Skeletal muscle satellite cell (primary cell): ENCODE measurements around the gene TCHP.
A peak's percentile ranks its signal among the peaks of the same experiment; 100 is the strongest.
"Not testable (repeated sequence)": the region's sequence is repeated elsewhere in the genome, so short reads cannot be mapped to it uniquely, and the experiment has no call there.

Experiments used
- H3K27me3 ChIP-seq: 2 replicates; pipeline ENCODE4 v1.7.0; 2013; ENCODE audit warnings: low read length; ENCODE audit not compliant: control insufficient read depth, insufficient read depth
- H3K36me3 ChIP-seq: 2 replicates; pipeline ENCODE4 v1.7.0; 2013; ENCODE audit warnings: mild to moderate bottlenecking, control low read depth, low read length; ENCODE audit not compliant: insufficient read depth
- H3K4me1 ChIP-seq: 2 replicates; pipeline ENCODE4 v1.7.0; 2013; ENCODE audit warnings: low read length; ENCODE audit not compliant: control insufficient read depth, insufficient read depth
- H3K4me2 ChIP-seq: 2 replicates; pipeline ENCODE4 v1.7.0; 2013; ENCODE audit warnings: mild to moderate bottlenecking, low read length
- H3K4me3 ChIP-seq: 2 replicates; pipeline ENCODE4 v1.7.0; 2013; ENCODE audit warnings: low read length
- H3K9ac ChIP-seq: 2 replicates; pipeline ENCODE4 v1.7.0; 2013; ENCODE audit warnings: mild to moderate bottlenecking, low read depth, low read length, moderate library complexity
- H3K9me3 ChIP-seq: replicated peaks from 2 replicates; pipeline ENCODE4 v1.7.0; 2013; ENCODE audit warnings: mild to moderate bottlenecking, control low read depth, low read length

TCHP gene

DNA sequence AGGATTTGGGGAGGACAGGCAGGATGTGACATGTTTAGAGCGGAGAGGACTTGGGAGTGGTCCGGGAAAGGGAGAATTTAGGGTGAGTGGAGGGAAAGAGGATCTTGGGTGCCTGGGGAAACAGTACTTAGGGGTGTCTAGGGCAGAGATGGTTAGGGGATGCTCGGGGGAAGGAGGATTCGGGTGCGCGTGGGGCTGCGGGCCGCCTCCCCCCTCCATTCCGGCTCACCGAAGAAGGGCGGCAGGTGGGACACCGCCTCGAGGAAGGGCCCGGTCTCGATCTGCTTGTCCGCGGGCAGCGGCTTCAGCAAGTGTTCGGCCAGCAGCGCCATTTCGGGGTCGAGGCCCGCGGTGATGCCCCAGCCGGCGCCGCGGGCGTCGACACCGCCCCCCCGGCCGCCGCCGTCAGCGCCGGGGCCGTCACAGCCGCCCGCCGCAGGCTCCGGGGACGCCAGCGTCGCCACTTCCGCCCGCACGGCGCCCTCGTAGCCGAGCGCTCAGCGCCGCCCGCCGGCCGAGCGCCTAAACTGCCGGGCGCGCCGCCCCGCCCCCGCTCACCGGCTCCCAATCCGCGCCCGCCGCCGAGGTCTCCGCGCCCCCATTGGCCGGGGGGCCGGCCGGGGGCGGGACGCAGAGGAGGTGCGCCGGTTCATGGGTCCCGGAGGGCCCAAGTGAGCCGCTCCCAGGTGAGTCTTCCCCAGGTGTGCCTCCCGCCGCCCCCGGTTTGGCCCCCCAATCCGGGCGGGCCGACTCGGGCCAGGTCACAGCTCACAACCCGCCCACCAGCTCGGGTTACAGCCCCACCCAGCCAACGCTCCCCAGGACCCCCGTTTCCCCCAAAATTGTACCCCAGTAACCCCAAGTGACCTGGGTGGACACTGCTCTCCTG, 19.8 kb upstream of the TCHP start, which contains the start of gene GLTP:
Gene GLTP (minus strand): TSS at position 499 of the 889 bp plus-strand sequence. CDS start 167 bp downstream, at position 332.
- Histone ChIP-seq H3K9ac (peak within 1 kb of the TSS; percentile 91), H3K9me3 (no peaks in the 10 kb centered on the region), H3K4me1 (peaks cover 26% of the 10 kb centered on the region), H3K36me3 (no peaks in the 10 kb centered on the region), H3K4me2 (peak within 1 kb of the TSS; percentile 82), H3K4me3 (peak within 1 kb of the TSS; percentile 72), H3K27me3 (no peaks in the 10 kb centered on the region)

DNA sequence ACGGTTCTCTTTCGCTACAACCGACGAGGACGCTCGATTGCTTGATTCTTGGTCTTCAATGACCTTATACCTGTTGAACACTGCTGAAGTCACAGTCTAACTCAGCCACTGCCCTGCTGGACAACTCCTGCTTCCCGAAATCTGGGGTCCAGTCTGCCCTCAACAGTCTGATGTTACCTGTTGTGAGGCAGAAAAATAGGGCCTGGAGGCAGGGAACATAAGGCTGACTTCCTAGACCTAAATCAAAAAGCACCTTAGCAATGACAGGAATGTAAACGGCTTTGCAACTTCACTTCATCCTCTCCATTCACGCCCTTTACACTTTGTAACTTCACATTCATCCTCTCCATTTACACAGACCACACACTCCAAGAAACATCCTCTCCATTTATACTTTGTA, 19.1 kb upstream of the TCHP start:
- H3K4me2 ChIP-seq = peak overlapping the region; percentile 73
- no peaks in the 10 kb centered on the region for H3K36me3 ChIP-seq
- no peaks in the 10 kb centered on the region for H3K27me3 ChIP-seq
- H3K9me3 ChIP-seq = no peaks in the 10 kb centered on the region
- peaks cover 26% of the 10 kb centered on the region for H3K4me1 ChIP-seq
- peak overlapping the region; percentile 91 for H3K9ac ChIP-seq
- H3K4me3 ChIP-seq = peak overlapping the region; percentile 72

DNA sequence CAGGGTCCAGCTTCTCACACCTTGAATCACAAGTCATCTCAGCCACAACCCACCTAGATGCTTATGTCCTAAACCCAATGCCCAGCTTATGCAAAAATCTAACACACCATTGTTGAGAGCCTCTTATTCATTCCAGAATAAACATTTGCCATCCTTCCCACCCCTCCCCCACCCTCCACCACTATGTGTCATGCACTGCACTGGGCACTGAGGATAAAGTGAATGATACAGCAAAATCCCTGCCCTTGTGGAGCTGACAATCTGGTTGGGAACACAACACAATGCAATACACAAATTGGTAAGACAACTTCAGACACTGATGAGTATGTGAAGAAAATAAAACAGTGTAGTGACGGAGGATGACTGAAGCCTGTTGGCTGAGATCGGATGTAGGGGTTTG, 18.3 kb upstream of the TCHP start:
- Histone ChIP-seq H3K9me3 (no peaks in the 10 kb centered on the region), H3K9ac (no peak overlapping the region), H3K4me3 (no peak overlapping the region), H3K4me1 (peaks cover 26% of the 10 kb centered on the region), H3K4me2 (no peak overlapping the region), H3K27me3 (no peaks in the 10 kb centered on the region), H3K36me3 (no peaks in the 10 kb centered on the region)

- H3K4me1 ChIP-seq = peaks cover 29% of the 10 kb centered on the region
- H3K4me2 ChIP-seq = no peak overlapping the region
- no peaks in the 10 kb centered on the region for H3K9me3 ChIP-seq
- H3K9ac ChIP-seq = no peak overlapping the region
- no peak overlapping the region for H3K4me3 ChIP-seq
- H3K36me3 ChIP-seq = no peaks in the 10 kb centered on the region
- H3K27me3 ChIP-seq = no peaks in the 10 kb centered on the region
Measured at GRCh38 chr12:109883461-109883860, 16.6 kb upstream of the TCHP start.

- no peak overlapping the region for H3K4me3 ChIP-seq
- no peaks in the 10 kb centered on the region for H3K27me3 ChIP-seq
- no peak overlapping the region for H3K9ac ChIP-seq
- no peaks in the 10 kb centered on the region for H3K36me3 ChIP-seq
- no peaks in the 10 kb centered on the region for H3K9me3 ChIP-seq
- no peak overlapping the region for H3K4me2 ChIP-seq
- peaks cover 38% of the 10 kb centered on the region for H3K4me1 ChIP-seq
Measured at GRCh38 chr12:109885616-109886015, 14.5 kb upstream of the TCHP start.

DNA sequence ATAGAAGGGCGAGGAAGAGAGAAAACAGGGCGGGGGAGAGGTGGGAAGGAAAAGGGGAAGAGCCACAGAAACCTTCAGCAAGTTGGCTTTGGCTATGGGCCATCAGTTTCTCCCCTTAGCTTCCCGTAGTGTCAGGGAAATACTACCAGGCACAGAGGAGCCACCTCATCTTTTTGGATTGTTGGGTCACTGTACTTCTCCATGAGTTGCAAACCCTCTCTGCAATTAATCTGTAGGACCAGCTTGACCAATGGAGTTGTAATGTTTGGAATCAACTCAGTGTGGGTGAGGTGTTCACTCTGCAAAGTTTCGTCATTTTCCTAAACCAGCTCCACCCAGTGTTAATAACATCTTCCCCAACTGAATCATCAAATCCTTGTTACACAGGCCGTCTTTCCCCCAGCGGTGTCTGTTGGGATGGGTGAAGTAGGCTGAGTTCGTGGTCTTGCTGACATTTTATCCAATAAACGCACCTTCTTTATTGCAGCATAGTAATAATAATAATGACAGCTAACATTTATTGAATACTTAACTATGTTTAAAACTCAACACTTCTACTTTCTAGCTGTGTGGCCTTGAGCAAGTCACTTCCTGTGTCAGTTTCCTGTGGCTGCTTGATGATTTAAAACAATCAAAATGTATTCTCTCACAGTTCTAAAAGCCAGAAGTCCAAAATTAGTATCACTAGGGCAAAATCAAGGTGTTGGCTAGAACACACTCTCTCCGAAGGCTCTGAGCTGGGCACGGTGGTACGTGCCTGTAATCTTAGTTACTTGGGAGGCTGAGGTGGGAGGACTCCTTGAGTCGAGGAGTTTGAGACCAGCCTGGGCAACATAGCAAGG, 11.7 kb upstream of the TCHP start:
- Histone ChIP-seq H3K27me3 (no peaks in the 10 kb centered on the region), H3K4me2 (peak overlapping the region; percentile 63), H3K4me3 (peak overlapping the region; percentile 23), H3K36me3 (no peaks in the 10 kb centered on the region), H3K9me3 (no peaks in the 10 kb centered on the region), H3K9ac (peak overlapping the region; percentile 72), H3K4me1 (peaks cover 28% of the 10 kb centered on the region)

GRCh38 chr12:109890620-109891170, 9.4 kb upstream of the TCHP start:
- H3K9ac ChIP-seq = no peak overlapping the region
- peaks cover 28% of the 10 kb centered on the region for H3K4me1 ChIP-seq
- H3K9me3 ChIP-seq = no peaks in the 10 kb centered on the region
- H3K4me2 ChIP-seq = no peak overlapping the region
- no peaks in the 10 kb centered on the region for H3K27me3 ChIP-seq
- H3K36me3 ChIP-seq = no peaks in the 10 kb centered on the region
- H3K4me3 ChIP-seq = no peak overlapping the region

DNA sequence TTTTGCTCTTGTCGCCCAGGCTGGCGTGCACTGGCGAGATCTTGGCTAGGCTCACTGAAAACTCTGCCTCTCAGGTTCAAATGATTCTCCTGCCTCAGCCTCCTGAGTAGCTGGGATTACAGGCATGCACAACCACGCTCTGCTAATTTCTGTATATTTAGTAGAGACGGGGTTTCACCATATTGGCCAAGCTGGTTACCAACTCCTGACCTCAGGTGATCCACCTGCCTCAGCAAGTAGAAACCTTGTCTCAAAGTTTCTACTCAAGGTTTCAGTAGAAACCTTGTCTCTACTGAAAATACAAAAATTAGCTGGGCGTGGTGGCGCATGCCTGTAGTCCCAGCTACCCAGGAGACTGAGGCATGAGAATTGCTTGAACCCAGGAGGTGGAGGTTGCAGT, 8.3 kb upstream of the TCHP start:
- H3K9me3 ChIP-seq, H3K27me3 ChIP-seq, H3K9ac ChIP-seq, H3K4me2 ChIP-seq, H3K36me3 ChIP-seq, H3K4me3 ChIP-seq: not testable (repeated sequence)
- H3K4me1 ChIP-seq = peaks cover 28% of the 10 kb centered on the region

GRCh38 chr12:109892165-109892715, 7.8 kb upstream of the TCHP start:
- Histone ChIP-seq H3K4me1 (peaks cover 28% of the 10 kb centered on the region), H3K9ac (no peak overlapping the region), H3K4me3 (no peak overlapping the region), H3K27me3 (no peaks in the 10 kb centered on the region), H3K36me3 (no peaks in the 10 kb centered on the region), H3K4me2 (no peak overlapping the region), H3K9me3 (no peaks in the 10 kb centered on the region)

DNA sequence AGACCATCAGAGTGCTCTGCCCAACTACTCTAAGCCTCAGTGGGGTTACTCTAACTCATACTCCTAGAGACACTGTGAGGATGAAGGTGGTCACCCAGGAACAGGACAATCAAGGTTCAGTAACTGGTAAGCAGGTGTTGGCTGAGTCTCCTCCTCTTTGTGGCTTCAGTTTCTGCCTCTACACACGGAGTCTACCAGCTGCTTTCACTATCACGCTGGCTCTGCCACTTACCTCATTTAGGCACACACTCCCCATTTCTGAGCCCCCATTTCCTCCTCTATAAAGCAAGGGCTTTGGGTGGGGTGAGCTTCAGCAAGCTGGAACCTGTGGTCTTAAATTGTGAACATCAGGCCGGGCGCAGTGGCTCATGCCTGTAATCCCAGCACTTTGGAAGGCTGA, 7.3 kb upstream of the TCHP start:
- Histone ChIP-seq H3K4me2 (no peak overlapping the region), H3K9me3 (no peaks in the 10 kb centered on the region), H3K27me3 (no peaks in the 10 kb centered on the region), H3K9ac (no peak overlapping the region), H3K36me3 (no peaks in the 10 kb centered on the region), H3K4me1 (peaks cover 23% of the 10 kb centered on the region), H3K4me3 (no peak overlapping the region)
